ES-I3 (cell line): ENCODE results near the gene SIGMAR1.
A peak's percentile ranks its signal among the peaks of the same experiment; 100 is the strongest.

ENCODE experiments used
- H3K36me3 ChIP-seq: 2 replicates; pipeline ENCODE4 v1.6.1; 2013; ENCODE audit warnings: mild to moderate bottlenecking, low read length, control low read depth, moderate library complexity; ENCODE audit not compliant: insufficient read depth
- H3K4me1 ChIP-seq: 2 replicates; pipeline ENCODE4 v1.6.1; 2013; ENCODE audit warnings: mild to moderate bottlenecking, control low read depth, low read length; ENCODE audit not compliant: insufficient read depth
- H3K9ac ChIP-seq: 2 replicates; pipeline ENCODE4 v1.6.1; 2013; ENCODE audit warnings: low read depth, mild to moderate bottlenecking, low read length, moderate library complexity
- H3K9me3 ChIP-seq: 2 replicates; pipeline ENCODE4 v1.6.1; 2013; ENCODE audit warnings: mild to moderate bottlenecking, low read length, moderate library complexity; ENCODE audit not compliant: control insufficient read depth, insufficient read depth

SIGMAR1 gene

DNA sequence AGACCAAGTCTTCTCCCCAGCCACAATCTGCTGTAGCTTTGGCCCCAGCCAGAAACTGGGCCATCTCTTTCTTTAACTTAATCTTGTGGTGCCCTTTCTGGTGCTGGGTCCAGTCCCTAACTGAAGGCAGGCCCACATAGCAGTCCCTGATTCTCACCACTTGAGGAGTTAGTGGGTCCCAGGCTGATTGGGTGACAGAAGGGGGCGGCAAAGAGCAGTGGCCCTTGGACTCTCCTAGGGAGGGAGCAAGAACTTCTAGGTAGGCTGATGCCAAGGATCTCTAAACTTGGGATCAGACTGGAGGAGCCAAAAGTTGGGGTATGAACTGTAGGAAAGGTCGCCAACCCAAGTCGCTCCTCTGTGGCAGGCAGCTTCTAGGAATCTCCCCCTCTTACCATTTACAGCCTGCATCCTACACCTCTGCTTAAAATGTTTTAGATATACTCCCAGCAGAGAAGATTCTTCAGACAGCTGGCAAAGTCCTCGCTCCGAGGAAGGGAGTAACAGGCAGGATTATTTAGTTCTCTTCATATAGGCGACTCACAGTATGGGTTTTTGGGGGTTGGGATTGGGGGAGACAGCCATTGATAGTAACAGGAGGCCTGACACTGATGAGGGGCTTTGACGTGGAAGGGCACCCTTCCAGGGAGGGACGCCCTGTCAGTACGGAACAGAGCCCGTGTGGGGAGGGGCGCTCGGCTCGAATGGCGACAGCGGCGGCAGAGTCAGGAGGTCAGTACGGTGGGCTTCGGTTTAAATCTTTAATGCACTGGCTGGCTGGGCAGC is 26.9 kb upstream of the SIGMAR1 start:
- H3K4me1 ChIP-seq = peaks cover 4% of the 10 kb centered on the region; the same call in 1 of the 2 replicates
- no peaks in the 10 kb centered on the region for H3K36me3 ChIP-seq
- H3K9me3 ChIP-seq = peaks cover 2% of the 10 kb centered on the region; the same call in 1 of the 2 replicates
- H3K9ac ChIP-seq = peak overlapping the region; percentile 73

- H3K36me3 ChIP-seq = no peaks in the 10 kb centered on the region
- no peak overlapping the region for H3K9ac ChIP-seq
- H3K9me3 ChIP-seq = 0 out of 2 replicates have a peak, but pooled peaks cover 2% of the 10 kb centered on the region
- H3K4me1 ChIP-seq = peaks cover 4% of the 10 kb centered on the region; the same call in 1 of the 2 replicates
Measured at GRCh38 chr9:34663303-34663605, 25.7 kb upstream of the SIGMAR1 start.

DNA sequence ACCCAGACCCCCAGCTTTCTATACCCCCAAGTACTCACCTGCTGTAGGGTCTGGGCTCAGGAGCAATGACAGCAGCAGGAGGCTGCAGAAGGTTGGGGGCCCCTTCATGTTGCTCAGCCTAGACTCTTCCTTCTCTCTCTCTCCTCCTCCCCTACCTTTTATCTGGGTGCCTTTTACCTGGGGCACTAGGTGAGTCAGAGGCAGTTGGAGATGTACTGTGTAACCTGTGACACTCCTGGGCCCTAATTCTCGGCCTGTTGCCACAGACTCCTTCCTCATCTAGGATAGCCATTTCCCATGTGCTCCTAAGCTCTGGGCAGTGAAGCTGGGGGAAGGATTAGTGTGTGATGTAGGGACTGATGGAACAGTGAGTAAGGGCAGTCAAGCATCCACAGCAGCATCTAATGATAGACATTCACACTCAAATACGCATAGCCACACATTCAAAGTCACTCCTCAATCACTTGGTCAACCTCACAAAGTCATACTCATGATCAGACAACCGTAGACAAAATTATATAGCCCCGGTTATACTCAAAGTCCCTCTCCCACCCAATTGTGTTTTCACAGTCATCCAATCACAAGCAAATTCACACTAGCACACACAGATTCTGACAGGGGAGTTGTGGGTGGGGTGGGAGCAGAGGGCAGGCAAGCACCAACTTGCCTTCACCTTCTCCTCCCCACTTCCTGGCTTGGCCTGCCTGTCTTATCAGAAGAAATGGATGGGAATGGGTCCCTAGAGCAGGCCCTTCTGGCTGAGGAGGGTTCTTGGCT is 25.1 kb upstream of the SIGMAR1 start, which contains the start of gene CCL27:
Gene CCL27, minus strand, starts transcription at position 132 of the 777 bp plus-strand sequence. Its CDS starts 24 bp downstream, at position 108.
- no peaks in the 10 kb centered on the region for H3K36me3 ChIP-seq
- 0 out of 2 replicates have a peak, but pooled peaks cover 2% of the 10 kb centered on the region for H3K9me3 ChIP-seq
- peaks cover 4% of the 10 kb centered on the region; the same call in 1 of the 2 replicates for H3K4me1 ChIP-seq
- no peak within 1 kb of the TSS for H3K9ac ChIP-seq

GRCh38 chr9:34659592-34660253 is 22.1 kb upstream of the SIGMAR1 start:
- Histone ChIP-seq H3K36me3 (no peaks in the 10 kb centered on the region), H3K9me3 (no peaks in the 10 kb centered on the region), H3K4me1 (peaks cover 4% of the 10 kb centered on the region; the same call in 1 of the 2 replicates), H3K9ac (no peak overlapping the region)

- Histone ChIP-seq H3K4me1 (peaks cover 6% of the 10 kb centered on the region), H3K9ac (no peak overlapping the region), H3K36me3 (no peaks in the 10 kb centered on the region)
Measured at GRCh38 chr9:34658461-34658860, 20.9 kb upstream of the SIGMAR1 start.

GRCh38 chr9:34656992-34657391 is 19.4 kb upstream of the SIGMAR1 start:
- Histone ChIP-seq H3K36me3 (no peaks in the 10 kb centered on the region), H3K9me3 (no peaks in the 10 kb centered on the region), H3K9ac (no peak overlapping the region), H3K4me1 (peaks cover 19% of the 10 kb centered on the region)

More at GRCh38 chr9:34658461-34658860, 20.9 kb upstream of the SIGMAR1 start:
- H3K9me3 ChIP-seq = no peaks in the 10 kb centered on the region

GRCh38 chr9:34655394-34655793 is 17.8 kb upstream of the SIGMAR1 start:
- H3K4me1 ChIP-seq = peaks cover 26% of the 10 kb centered on the region
- H3K36me3 ChIP-seq = no peaks in the 10 kb centered on the region
- H3K9me3 ChIP-seq = no peaks in the 10 kb centered on the region
- H3K9ac ChIP-seq = no peak overlapping the region

- Histone ChIP-seq H3K4me1 (peaks cover 26% of the 10 kb centered on the region), H3K9ac (no peak overlapping the region), H3K9me3 (no peaks in the 10 kb centered on the region), H3K36me3 (no peaks in the 10 kb centered on the region)
Measured at GRCh38 chr9:34654323-34655051, 16.9 kb upstream of the SIGMAR1 start.

DNA sequence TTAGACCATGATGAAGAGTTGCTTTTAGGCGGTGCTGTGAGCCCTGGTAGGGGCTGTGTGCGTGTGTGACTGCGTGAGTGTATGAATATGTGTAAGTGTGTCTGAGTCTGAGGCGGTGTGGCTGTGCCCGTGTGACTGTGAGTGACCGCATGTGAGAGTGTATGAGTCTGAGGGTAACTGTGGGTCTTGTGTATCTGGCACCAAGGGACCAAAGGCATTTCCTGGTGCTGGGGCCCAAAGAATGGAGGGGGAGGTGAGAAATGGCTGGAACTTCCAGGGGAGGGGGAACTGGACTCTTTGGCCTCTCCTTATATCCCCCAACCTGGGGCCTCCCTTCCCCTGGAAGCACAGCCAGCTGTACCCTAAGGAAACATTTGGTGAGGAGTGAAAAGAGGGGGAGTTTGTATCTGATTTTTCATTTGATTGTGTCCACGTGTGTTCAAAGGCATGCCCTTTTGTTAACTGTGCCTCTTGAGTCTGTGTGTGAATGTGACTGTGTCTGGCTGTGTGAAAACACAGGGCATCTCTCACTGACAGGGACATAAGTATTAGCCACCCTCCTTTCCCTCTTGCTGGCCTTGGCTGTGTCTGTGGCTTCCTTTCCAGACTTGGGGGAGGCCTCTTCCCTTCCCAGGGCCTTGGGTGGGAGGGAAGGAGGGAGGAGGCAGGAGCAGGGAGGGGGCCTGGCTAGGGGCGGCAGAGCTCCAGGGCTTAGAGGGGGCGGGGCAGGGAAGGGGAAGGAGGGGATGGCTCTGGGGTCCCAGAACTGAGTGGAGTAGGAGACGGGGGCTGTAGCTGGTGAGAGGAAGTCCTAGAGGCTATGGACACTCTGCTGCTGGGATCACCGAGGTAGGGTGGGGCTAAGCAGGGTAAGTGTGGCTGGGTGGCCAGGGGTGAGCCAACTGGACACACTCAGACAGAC is 15.8 kb upstream of the SIGMAR1 start:
- no peaks in the 10 kb centered on the region for H3K9me3 ChIP-seq
- H3K9ac ChIP-seq = 0 out of 2 replicates have a peak overlapping the region, but pooled peaks have one; percentile 6
- H3K4me1 ChIP-seq = peaks cover 26% of the 10 kb centered on the region
- H3K36me3 ChIP-seq = no peaks in the 10 kb centered on the region

- H3K9me3 ChIP-seq = no peaks in the 10 kb centered on the region
- H3K9ac ChIP-seq = no peak overlapping the region; the same call in 1 of the 2 replicates
- peaks cover 28% of the 10 kb centered on the region for H3K4me1 ChIP-seq
- H3K36me3 ChIP-seq = no peaks in the 10 kb centered on the region
Measured at GRCh38 chr9:34652602-34653000, 15.0 kb upstream of the SIGMAR1 start.

DNA sequence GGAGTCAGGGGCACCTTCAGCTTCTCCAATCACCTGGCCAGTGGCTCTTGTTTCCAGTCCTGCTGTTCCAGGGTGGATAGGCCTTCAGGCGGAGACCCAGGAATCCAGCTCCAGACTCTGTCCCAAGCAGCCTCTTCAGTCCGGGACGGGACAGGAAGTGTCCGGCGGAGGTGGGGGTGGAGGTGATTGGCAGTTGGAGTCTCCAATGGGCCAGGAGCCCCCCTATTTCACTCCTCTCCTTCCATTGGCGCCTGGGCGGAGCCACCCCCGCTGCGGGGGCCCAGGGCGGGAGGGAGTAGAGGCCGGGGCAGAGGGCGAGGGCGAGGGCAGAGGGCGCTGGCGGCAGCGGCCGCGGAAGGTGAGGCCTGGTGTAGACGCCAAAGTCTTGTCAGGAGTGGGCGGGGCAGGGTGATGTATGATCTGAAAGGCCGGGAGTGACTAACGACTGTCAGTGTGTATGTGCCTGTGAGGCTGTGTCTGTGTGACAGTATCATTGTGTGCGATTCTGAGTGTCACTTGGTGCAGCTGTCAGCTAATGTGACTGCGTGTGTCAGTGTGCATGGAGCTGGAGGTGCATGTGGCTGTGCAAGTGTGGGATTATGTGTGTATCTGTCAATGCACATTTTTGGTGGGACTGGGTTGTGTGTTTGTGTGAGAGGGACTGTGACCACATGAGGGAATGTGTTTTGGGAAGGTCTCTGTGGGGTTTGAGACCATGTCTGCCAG is 14.5 kb upstream of the SIGMAR1 start, which contains the start of gene IL11RA:
Gene IL11RA, plus strand, starts transcription at position 310 of the 726 bp plus-strand sequence. CDS start 3,033 bp downstream, outside the sequence.
- H3K36me3 ChIP-seq = no peaks in the 10 kb centered on the region
- peak within 1 kb of the TSS; percentile 82 for H3K9ac ChIP-seq
- H3K4me1 ChIP-seq = peaks cover 32% of the 10 kb centered on the region
- H3K9me3 ChIP-seq = no peaks in the 10 kb centered on the region

- Histone ChIP-seq H3K36me3 (no peaks in the 10 kb centered on the region), H3K4me1 (peaks cover 32% of the 10 kb centered on the region), H3K9me3 (no peaks in the 10 kb centered on the region), H3K9ac (peak overlapping the region; percentile 82)
Measured at GRCh38 chr9:34651321-34651720, 13.7 kb upstream of the SIGMAR1 start.
